ENCODE data around the gene AMBRA1.

GRCh38 chr11:46597609-46598219, 3.9 kb upstream of the AMBRA1 start:
- TF ChIP-seq CTCF (IDR thresholded peaks at IDR 0.05) (no peak), POLR2AphosphoS5 (IDR thresholded peaks at IDR 0.05) (no peak), POLR2A (IDR thresholded peaks at IDR 0.05) (no peak), EP300 (IDR thresholded peaks at IDR 0.05) (no peak)
